HepG2 (cell line): ENCODE data around the gene ZC3H13. TPM values are rescaled to one million over a fixed set of nuclear protein-coding genes. Genes with fewer than 3 reads are reported as not detected.

Experiments
- ATAC-seq: fragments of 200-7000 bp; cut with Tn5 transposase; 3 replicates; pipeline ENCODE4 v1.9.1; 2020; ENCODE audit warnings: mild to moderate bottlenecking, moderate library complexity
- BruUV-seq: library from RNA; stranded (reverse); fragments of 400-500 nt; replicated peaks from 2 replicates; lab custom pipeline; 2021; lab: Mats Ljungman, UMichigan
- CTCF ChIA-PET: fragments of 300-600 bp; formaldehyde crosslinking; extraction: SDS; loops from one replicate; lab custom pipeline; 2021; ENCODE audit warnings: low total read pairs, inconsistent platforms, low intra/inter-chr PET ratio; lab: Yijun Ruan, JAX
- POLR2A ChIA-PET: fragments of 350-600 bp; sonication (Branson Sonifier 250); formaldehyde crosslinking; loops from one replicate; lab custom pipeline; 2020; ENCODE audit warnings: antibody characterized with exemption, inconsistent platforms; lab: Yijun Ruan, JAX
- DNase-seq: peaks from one replicate; pipeline ENCODE4 v3.0.0-alpha.2; 2015; ENCODE audit warnings: low spot score
- FAIRE-seq: peaks from 3 replicates; lab custom pipeline; 2011; peaks lifted over from hg19 to GRCh38; lab: Jason Lieb, UNC
- H2AFZ ChIP-seq: one replicate; pipeline ENCODE4 v1.6.1; 2011; ENCODE audit warnings: low read length, inconsistent platforms
- H3K27ac ChIP-seq: fragments of 300-600 bp; 3 replicates; pipeline ENCODE4 v1.8.0; 2011; ENCODE audit warnings: mixed run types, mild to moderate bottlenecking, mixed read lengths, low read length, inconsistent platforms; ENCODE audit not compliant: insufficient read depth; ENCODE audit errors: extremely low read length
- H3K27me3 ChIP-seq, 2 experiments: fragments of 200-600 bp in 1 of 2; 2 replicates in 1 of 2; 3 replicates in 1 of 2; pipeline versions ENCODE4 v1.6.0 to v1.8.0; 2011; ENCODE audit warnings: low read length in 2 of 2, mild to moderate bottlenecking in 2 of 2, moderate library complexity in 2 of 2, inconsistent platforms in 1 of 2; ENCODE audit not compliant: insufficient read depth in 2 of 2, control insufficient read depth in 1 of 2
- H3K36me3 ChIP-seq, 2 experiments: fragments of 200-600 bp in 1 of 2; replicated peaks in 1 of 2; 2 replicates in 1 of 2; 3 replicates in 1 of 2; pipeline versions ENCODE4 v1.5.1 to v1.8.0; 2011; ENCODE audit warnings: low read length in 2 of 2, inconsistent platforms in 1 of 2; ENCODE audit not compliant: insufficient read depth in 2 of 2, control insufficient read depth in 1 of 2
- H3K4me1 ChIP-seq: 2 replicates; pipeline ENCODE4 v1.5.1; 2012; ENCODE audit warnings: low read length, inconsistent platforms; ENCODE audit not compliant: insufficient read depth
- H3K4me2 ChIP-seq: 2 replicates; pipeline ENCODE4 v1.6.0; 2011; ENCODE audit warnings: low read depth, low read length, inconsistent platforms
- H3K4me3 ChIP-seq, 3 experiments: fragments of 200-600 bp in 1 of 3; sonication (generic), shearing (Covaris generic) in 1 of 3; replicated peaks in 1 of 3; 2 replicates each; pipeline ENCODE4 v1.5.1; 2011 to 2016; ENCODE audit warnings: low read length in 3 of 3, inconsistent platforms in 2 of 3, low read depth in 2 of 3, mild to moderate bottlenecking in 2 of 3, control low read depth in 1 of 3, mixed read lengths in 1 of 3; ENCODE audit not compliant: insufficient read depth in 1 of 3
- H3K79me2 ChIP-seq: one replicate; pipeline ENCODE4 v1.6.1; 2011; ENCODE audit warnings: low read length, inconsistent platforms; ENCODE audit not compliant: insufficient read depth
- H3K9ac ChIP-seq: 2 replicates; pipeline ENCODE4 v1.6.0; 2011; ENCODE audit warnings: mild to moderate bottlenecking, low read depth, low read length, inconsistent platforms; ENCODE audit not compliant: insufficient read depth
- H3K9me3 ChIP-seq: 2 replicates; pipeline ENCODE4 v1.5.1; 2012; ENCODE audit warnings: mild to moderate bottlenecking, low read length
- H4K20me1 ChIP-seq: 2 replicates; pipeline ENCODE4 v1.6.0; 2011; ENCODE audit warnings: inconsistent platforms, mild to moderate bottlenecking, low read length, moderate library complexity; ENCODE audit not compliant: insufficient read depth
- ELF4 ChIP-seq: sonication (generic); formaldehyde crosslinking; IDR thresholded peaks from 2 replicates; pipeline ENCODE4 v1.5.0; 2020; ENCODE audit warnings: missing genetic modification reagents, mild to moderate bottlenecking, moderate library complexity, borderline replicate concordance
- FLYWCH1 ChIP-seq: sonication (generic); formaldehyde crosslinking; IDR thresholded peaks from 2 replicates; pipeline ENCODE4 v1.8.1; 2023; ENCODE audit warnings: mild to moderate bottlenecking, missing genetic modification reagents
- FOXA1 ChIP-seq, 2 experiments: fragments of 450-650 bp in 1 of 2; sonication (generic) in 1 of 2; formaldehyde crosslinking in 1 of 2; IDR thresholded peaks; 2 replicates each; pipeline versions ENCODE4 v1.4.0 to v1.6.1; 2016 to 2020; ENCODE audit warnings: missing genetic modification reagents in 1 of 2
- FOXK2 ChIP-seq: fragments of 450-650 bp; IDR thresholded peaks from 2 replicates; pipeline ENCODE4 v1.6.1; 2016
- GTF3A ChIP-seq: sonication (generic); formaldehyde crosslinking; conservative IDR thresholded peaks from 2 replicates; pipeline ENCODE4 v1.4.0; 2020; ENCODE audit warnings: mild to moderate bottlenecking, missing genetic modification reagents
- REST ChIP-seq, 2 experiments: IDR thresholded peaks; 2 replicates each; pipeline ENCODE4 v1.6.1; 2011 to 2012; ENCODE audit warnings: low read length in 2 of 2, borderline replicate concordance in 1 of 2, low read depth in 1 of 2, mild to moderate bottlenecking in 1 of 2, moderate library complexity in 1 of 2
- SOX13 ChIP-seq, 3 experiments: fragments of 450-650 bp in 1 of 3; sonication (generic) in 1 of 3; formaldehyde crosslinking in 1 of 3; IDR thresholded peaks in 2 of 3; conservative IDR thresholded peaks in 1 of 3; 2 replicates each; pipeline versions ENCODE4 v1.5.0 to v1.6.1; 2016 to 2020; ENCODE audit warnings: antibody characterized with exemption in 1 of 3, mild to moderate bottlenecking in 1 of 3, missing compliant biosample characterization in 1 of 3, missing genetic modification reagents in 1 of 3, moderate library complexity in 1 of 3
- SP4 ChIP-seq: sonication (generic); formaldehyde crosslinking; IDR thresholded peaks from 2 replicates; pipeline ENCODE4 v1.8.1; 2023; ENCODE audit warnings: mild to moderate bottlenecking, missing genetic modification reagents
- ZC3H13 ChIP-seq: sonication (generic); formaldehyde crosslinking; IDR thresholded peaks from 2 replicates; pipeline ENCODE4 v1.8.1; 2023; ENCODE audit warnings: mild to moderate bottlenecking, missing genetic modification reagents, moderate library complexity
- ZFP37 ChIP-seq: sonication (generic); formaldehyde crosslinking; IDR thresholded peaks from 2 replicates; pipeline ENCODE4 v1.4.0; 2020; ENCODE audit warnings: missing genetic modification reagents, borderline replicate concordance
- ZNF670 ChIP-seq: sonication (generic); formaldehyde crosslinking; IDR thresholded peaks from 2 replicates; pipeline ENCODE4 v1.8.0; 2022; ENCODE audit warnings: mild to moderate bottlenecking, missing genetic modification reagents, borderline replicate concordance
- ZNF780A ChIP-seq: sonication (generic); formaldehyde crosslinking; IDR thresholded peaks from 2 replicates; pipeline ENCODE4 v1.8.0; 2022; ENCODE audit warnings: mild to moderate bottlenecking, missing genetic modification reagents, moderate library complexity
- WGBS: methylation state at CpG from one replicate; pipeline ENCODE4 v1.1.6; 2017; ENCODE audit warnings: low lambda C conversion rate; 5-methylcytosine and 5-hydroxymethylcytosine counted together
- in situ Hi-C: cut with HindIII; loops from 2 replicates; pipeline ENCODE4 v1.10.0; 2017; ENCODE audit warnings: low pct_unique_long_range_greater_than_20kb; ENCODE audit not compliant: extremely low pct_ligation_motif_present
- intact Hi-C: fragments of 100-400 bp; cut with micrococcal nuclease; formaldehyde crosslinking; loops from one replicate; pipeline ENCODE4 v1.10.0; 2022; ENCODE audit not compliant: unreplicated experiment
- polyA plus RNA-seq, 8 experiments: library from polyadenylated mRNA; depleted of rRNA in 3 of 8; stranded (reverse) in 7 of 8; unstranded in 1 of 8; fragments of >200 nt; fragmentation: Illumina TruSeq in 4 of 8; extraction: Trizol in 4 of 8; gene quantifications; 2 replicates each; pipeline versions ENCODE4 v1.2.1 to v1.2.3, GENCODE V29; 2011 to 2016; ENCODE audit warnings: low read depth in 4 of 8, missing spikeins in 1 of 8, mixed read lengths in 1 of 8; ENCODE audit not compliant: insufficient read depth in 1 of 8
- total RNA-seq, 5 experiments: library from RNA; depleted of rRNA; stranded (reverse); fragments of >200 nt; fragmentation: Illumina TruSeq; extraction: Trizol; gene quantifications; 2 replicates each; pipeline ENCODE4 v1.2.3, GENCODE V29; 2016; ENCODE audit warnings: low read depth in 1 of 5
- TF ChIP-seq, protein P1 (sequence below): sonication (generic); formaldehyde crosslinking; conservative IDR thresholded peaks from 2 replicates; pipeline ENCODE4 v1.4.0; 2020; ENCODE audit warnings: mild to moderate bottlenecking, missing genetic modification reagents, moderate library complexity
- TF ChIP-seq, protein P2 (sequence below): sonication (generic); formaldehyde crosslinking; IDR thresholded peaks from 2 replicates; pipeline ENCODE4 v1.4.0; 2020; ENCODE audit warnings: missing genetic modification reagents

The ZC3H13 gene
- total and polyA plus RNA-seq, 2 of the 13 experiments (the other 11 are each of a cell fraction or from before 2014, with no cell fraction given): 2.7 to 23.5 TPM

DNA sequence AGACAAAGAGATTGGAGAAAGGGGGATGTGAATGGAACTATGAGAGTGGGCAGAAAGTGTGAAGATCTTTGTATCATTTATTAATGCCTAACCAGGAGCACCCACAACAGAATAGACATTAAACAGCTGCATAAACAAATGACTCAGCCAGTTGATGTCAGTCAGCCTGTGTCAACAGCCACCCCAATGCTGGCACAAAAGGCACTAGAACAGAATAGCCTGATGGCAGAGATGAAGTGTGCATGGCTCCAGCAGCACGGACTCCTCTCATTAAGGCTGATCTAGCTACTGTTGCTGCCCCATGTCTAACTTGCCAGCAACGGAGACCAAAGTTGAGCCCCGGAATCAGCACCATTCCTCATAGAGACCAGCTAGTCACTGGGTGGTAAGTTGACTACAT, 44.5 kb upstream of the ZC3H13 start (continued):
- TF ChIP-seq REST (IDR thresholded peaks at IDR 0.05; ENCODE audit: borderline replicate concordance in 1 of 2, low read depth in 1 of 2, low read length in 2 of 2): no peak
- no peak for TF ChIP-seq ZFP37
- no peak for TF ChIP-seq SOX13 (IDR thresholded peaks at IDR 0.05)
- 0 out of 4 replicates have a peak, but pooled peaks of 1 of the 2 experiments have one; percentile 13 for TF ChIP-seq SOX13 (CRISPR knock-in tag; conservative IDR thresholded peaks at IDR 0.05 in 1 of 2, IDR thresholded peaks at IDR 0.05 in 1 of 2)
- TF ChIP-seq FOXA1 (IDR thresholded peaks at IDR 0.05): no peak
- TF ChIP-seq FOXA1 (CRISPR knock-in tag; IDR thresholded peaks at IDR 0.05): peak; percentile 49; the same call in 1 of the 2 replicates
- TF ChIP-seq FOXK2: no peak
- no peak for TF ChIP-seq GTF3A (CRISPR knock-in tag)
- no peak for TF ChIP-seq ZNF670 (CRISPR knock-in tag)
- no peak for TF ChIP-seq SP4 (CRISPR knock-in tag)

DNA sequence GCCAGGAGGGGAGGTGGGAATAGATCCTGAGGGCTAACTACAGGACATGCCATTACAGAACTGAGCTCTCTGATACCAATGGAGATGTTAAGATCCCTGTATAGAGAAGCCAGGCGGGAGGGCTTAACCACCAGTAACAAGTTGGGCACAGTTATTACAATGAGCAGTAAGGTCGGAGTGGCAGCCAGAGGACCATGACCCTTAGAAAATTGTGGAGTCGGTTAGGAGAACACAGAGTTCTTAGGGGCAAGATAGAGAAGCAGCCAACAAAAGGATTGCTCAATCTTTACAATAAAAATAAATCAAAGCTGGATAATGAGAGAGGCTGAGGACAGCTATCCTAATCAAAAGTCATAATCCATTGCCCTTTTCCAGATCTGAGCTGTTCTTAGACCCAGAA, 41.9 kb upstream of the ZC3H13 start:
- no peak overlapping the region for H3K27ac ChIP-seq
- peaks cover 84% of the 10 kb centered on the region for H3K79me2 ChIP-seq
- ATAC-seq: no peak
- in situ Hi-C loops (no loop called here), intact Hi-C loops (no loop called here)
- no peak for DNase-seq
- no peak overlapping the region for H3K4me3 ChIP-seq
- 96% methylated on average over 3 of the region's 3 CpGs for WGBS
- no peak overlapping the region for H2AFZ ChIP-seq
- ChIA-PET POLR2A (interaction anchor here (1.2 kb wide), 1 partner anchor 11 kb away, joined by 3 read pairs; the partner anchor contains the start of gene CPB2), CTCF (no interaction called here)
- H3K27me3 ChIP-seq: no peaks in the 10 kb centered on the region
- no peaks in the 10 kb centered on the region for H3K9me3 ChIP-seq
- BruUV-seq: no TSS peak
- no peak overlapping the region for H3K9ac ChIP-seq
- FAIRE-seq: no peak
- H3K4me2 ChIP-seq: no peak overlapping the region
- H4K20me1 ChIP-seq: 0 out of 2 replicates have a peak, but pooled peaks cover 2% of the 10 kb centered on the region
- H3K4me1 ChIP-seq: peaks cover 52% of the 10 kb centered on the region
- peaks cover 14 to 28% of the 10 kb centered on the region in 2 experiments for H3K36me3 ChIP-seq
- TF ChIP-seq ZC3H13 (CRISPR knock-in tag): no peak
- no peak for TF ChIP-seq ELF4 (CRISPR knock-in tag)
- TF ChIP-seq, protein P1, sequence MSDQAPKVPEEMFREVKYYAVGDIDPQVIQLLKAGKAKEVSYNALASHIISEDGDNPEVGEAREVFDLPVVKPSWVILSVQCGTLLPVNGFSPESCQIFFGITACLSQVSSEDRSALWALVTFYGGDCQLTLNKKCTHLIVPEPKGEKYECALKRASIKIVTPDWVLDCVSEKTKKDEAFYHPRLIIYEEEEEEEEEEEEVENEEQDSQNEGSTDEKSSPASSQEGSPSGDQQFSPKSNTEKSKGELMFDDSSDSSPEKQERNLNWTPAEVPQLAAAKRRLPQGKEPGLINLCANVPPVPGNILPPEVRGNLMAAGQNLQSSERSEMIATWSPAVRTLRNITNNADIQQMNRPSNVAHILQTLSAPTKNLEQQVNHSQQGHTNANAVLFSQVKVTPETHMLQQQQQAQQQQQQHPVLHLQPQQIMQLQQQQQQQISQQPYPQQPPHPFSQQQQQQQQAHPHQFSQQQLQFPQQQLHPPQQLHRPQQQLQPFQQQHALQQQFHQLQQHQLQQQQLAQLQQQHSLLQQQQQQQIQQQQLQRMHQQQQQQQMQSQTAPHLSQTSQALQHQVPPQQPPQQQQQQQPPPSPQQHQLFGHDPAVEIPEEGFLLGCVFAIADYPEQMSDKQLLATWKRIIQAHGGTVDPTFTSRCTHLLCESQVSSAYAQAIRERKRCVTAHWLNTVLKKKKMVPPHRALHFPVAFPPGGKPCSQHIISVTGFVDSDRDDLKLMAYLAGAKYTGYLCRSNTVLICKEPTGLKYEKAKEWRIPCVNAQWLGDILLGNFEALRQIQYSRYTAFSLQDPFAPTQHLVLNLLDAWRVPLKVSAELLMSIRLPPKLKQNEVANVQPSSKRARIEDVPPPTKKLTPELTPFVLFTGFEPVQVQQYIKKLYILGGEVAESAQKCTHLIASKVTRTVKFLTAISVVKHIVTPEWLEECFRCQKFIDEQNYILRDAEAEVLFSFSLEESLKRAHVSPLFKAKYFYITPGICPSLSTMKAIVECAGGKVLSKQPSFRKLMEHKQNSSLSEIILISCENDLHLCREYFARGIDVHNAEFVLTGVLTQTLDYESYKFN (CRISPR knock-in tag): no peak
- TF ChIP-seq, protein P2, sequence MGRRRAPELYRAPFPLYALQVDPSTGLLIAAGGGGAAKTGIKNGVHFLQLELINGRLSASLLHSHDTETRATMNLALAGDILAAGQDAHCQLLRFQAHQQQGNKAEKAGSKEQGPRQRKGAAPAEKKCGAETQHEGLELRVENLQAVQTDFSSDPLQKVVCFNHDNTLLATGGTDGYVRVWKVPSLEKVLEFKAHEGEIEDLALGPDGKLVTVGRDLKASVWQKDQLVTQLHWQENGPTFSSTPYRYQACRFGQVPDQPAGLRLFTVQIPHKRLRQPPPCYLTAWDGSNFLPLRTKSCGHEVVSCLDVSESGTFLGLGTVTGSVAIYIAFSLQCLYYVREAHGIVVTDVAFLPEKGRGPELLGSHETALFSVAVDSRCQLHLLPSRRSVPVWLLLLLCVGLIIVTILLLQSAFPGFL: no peak
- TF ChIP-seq ZNF780A (CRISPR knock-in tag): no peak
- TF ChIP-seq FLYWCH1: no peak
